ENCODE measurements around the gene ORC1. TPM values are rescaled to one million over a fixed set of nuclear protein-coding genes. Genes with fewer than 3 reads are reported as not detected.
A peak's percentile ranks its signal among the peaks of the same experiment; 100 is the strongest.

Gene ORC1
- total and polyA plus RNA-seq, 4 donors, result 0.31 to 16.6 (median 0.43) TPM

DNA sequence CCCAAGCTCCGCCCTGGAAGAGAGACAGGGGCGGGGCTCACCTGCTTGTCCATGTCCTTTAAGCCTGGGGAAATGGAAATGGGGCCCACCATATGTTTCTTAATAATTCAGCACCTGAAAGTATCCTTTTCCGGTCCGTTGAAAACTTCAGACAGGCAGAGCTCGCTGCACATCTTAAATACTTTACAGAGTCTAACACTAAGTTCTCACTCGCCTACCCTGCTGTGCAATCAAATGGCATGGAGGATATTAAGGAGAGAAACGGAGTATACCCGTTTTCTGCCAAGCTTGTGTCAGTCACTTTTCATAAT, 37.8 kb downstream of the ORC1 start:
- no peaks in the 10 kb centered on the region for H3K9me3 ChIP-seq (ENCODE audit: control insufficient read depth in 4 of 4, low read length in 3 of 4)
- TF ChIP-seq HNF4G (IDR thresholded peaks at IDR 0.05), result no peak
- peak in 1 of 2 donors; percentile 13 for TF ChIP-seq HNF4A (conservative IDR thresholded peaks at IDR 0.05)
- no peak for TF ChIP-seq ZBTB33 (IDR thresholded peaks at IDR 0.05)
- TF ChIP-seq, protein P1, sequence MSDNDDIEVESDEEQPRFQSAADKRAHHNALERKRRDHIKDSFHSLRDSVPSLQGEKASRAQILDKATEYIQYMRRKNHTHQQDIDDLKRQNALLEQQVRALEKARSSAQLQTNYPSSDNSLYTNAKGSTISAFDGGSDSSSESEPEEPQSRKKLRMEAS (IDR thresholded peaks at IDR 0.05), result no peak
- peaks cover 0 to 13% (median 9%) of the 10 kb centered on the region in 4 donors for H3K36me3 ChIP-seq (ENCODE audit: control insufficient read depth in 4 of 4, insufficient read depth in 3 of 4, low read depth in 1 of 4, low read length in 3 of 4)
- peaks cover 4 to 24% (median 17%) of the 10 kb centered on the region in 4 donors for H3K4me1 ChIP-seq (ENCODE audit: control insufficient read depth in 4 of 4, insufficient read depth in 4 of 4, low read length in 3 of 4)
- H3K27me3 ChIP-seq (ENCODE audit: control insufficient read depth in 4 of 4, insufficient read depth in 4 of 4, low read length in 3 of 4), result no peaks in the 10 kb centered on the region
- no peak for DNase-seq (ENCODE audit: low spot score)
- H3K9ac ChIP-seq (ENCODE audit: low read depth in 1 of 2, low read length in 2 of 2), result no peak overlapping the region
- peak overlapping the region; percentile 72 to 90 for H3K27ac ChIP-seq (ENCODE audit: low read depth in 1 of 2, low read length in 2 of 2)
- WGBS, result 33% methylated on average over 8 of the region's 8 CpGs
- peak overlapping the region; percentile 46 to 90 (median 59) for H3K4me3 ChIP-seq (ENCODE audit: low read depth in 1 of 3, low read length in 3 of 3)

- Histone ChIP-seq H3K9me3 (ENCODE audit: control insufficient read depth in 4 of 4, low read length in 3 of 4) (no peaks in the 10 kb centered on the region), H3K4me3 (ENCODE audit: low read depth in 1 of 3, low read length in 3 of 3) (peak within 1 kb of the TSS; percentile 59 to 90 (median 81)), H3K36me3 (ENCODE audit: control insufficient read depth in 4 of 4, insufficient read depth in 3 of 4, low read depth in 1 of 4, low read length in 3 of 4) (peaks cover 0 to 17% (median 13%) of the 10 kb centered on the region in 4 donors), H3K4me1 (ENCODE audit: control insufficient read depth in 4 of 4, insufficient read depth in 4 of 4, low read length in 3 of 4) (peaks cover 4 to 24% (median 17%) of the 10 kb centered on the region in 4 donors), H3K27ac (ENCODE audit: low read depth in 1 of 2, low read length in 2 of 2) (peak within 1 kb of the TSS; percentile 72 to 90), H3K9ac (ENCODE audit: low read depth in 1 of 2, low read length in 2 of 2) (peak within 1 kb of the TSS; percentile 26 to 56), H3K27me3 (ENCODE audit: control insufficient read depth in 4 of 4, insufficient read depth in 4 of 4, low read length in 3 of 4) (no peaks in the 10 kb centered on the region)
- peak; percentile 94 for DNase-seq (ENCODE audit: low spot score)
- WGBS, result under 1% methylated on average over 92 of the region's 92 CpGs
- peak in 1 of 2 donors; percentile 79 for TF ChIP-seq GABPA (IDR thresholded peaks at IDR 0.05 in 1 of 2, conservative IDR thresholded peaks at IDR 0.05 in 1 of 2)
- TF ChIP-seq SP1 (IDR thresholded peaks at IDR 0.05), result peak; percentile 86
- no peak for TF ChIP-seq RAD21 (IDR thresholded peaks at IDR 0.05)
- peak in 1 of 2 donors; percentile 12 for TF ChIP-seq RXRA (IDR thresholded peaks at IDR 0.05)
- peak in 1 of 2 donors; percentile 11 for TF ChIP-seq EGR1 (IDR thresholded peaks at IDR 0.05; ENCODE audit: low read depth in 2 of 2)
- TF ChIP-seq CTCF (IDR thresholded peaks at IDR 0.05; ENCODE audit: low read depth, low read length, missing input control), result peak; percentile 50
- TF ChIP-seq FOXA1 (IDR thresholded peaks at IDR 0.05), result no peak
- peak; percentile 35 for TF ChIP-seq YY1 (IDR thresholded peaks at IDR 0.05)
Observed at GRCh38 chr1:52365746-52366516, 38.3 kb downstream of the ORC1 start, which contains the start of gene CC2D1B. CC2D1B (minus strand) TSS chr1:52366205; CDS start chr1:52364620, 1,585 bp downstream.

Data from liver (tissue), 9 donors.